SW 1271 (cell line): ENCODE measurements around the gene SYT11.
A peak's percentile ranks its signal among the peaks of the same experiment; 100 is the strongest.
"Not testable (repeated sequence)": the region's sequence is repeated elsewhere in the genome, so short reads cannot be mapped to it uniquely, and the experiment has no call there.

Experiments
- DNase-seq, 2 experiments: peaks; one replicate each; lab custom pipeline; 2025; lab: John Stamatoyannopoulos, UW

The SYT11 gene

GRCh38 chr1:155860970-155861510, 1.7 kb downstream of the SYT11 start:
- DNase-seq: no peak

GRCh38 chr1:155861896-155862295, 2.5 kb downstream of the SYT11 start:
- no peak for DNase-seq

GRCh38 chr1:155864393-155864792, 5.0 kb downstream of the SYT11 start:
- DNase-seq: no peak

DNA sequence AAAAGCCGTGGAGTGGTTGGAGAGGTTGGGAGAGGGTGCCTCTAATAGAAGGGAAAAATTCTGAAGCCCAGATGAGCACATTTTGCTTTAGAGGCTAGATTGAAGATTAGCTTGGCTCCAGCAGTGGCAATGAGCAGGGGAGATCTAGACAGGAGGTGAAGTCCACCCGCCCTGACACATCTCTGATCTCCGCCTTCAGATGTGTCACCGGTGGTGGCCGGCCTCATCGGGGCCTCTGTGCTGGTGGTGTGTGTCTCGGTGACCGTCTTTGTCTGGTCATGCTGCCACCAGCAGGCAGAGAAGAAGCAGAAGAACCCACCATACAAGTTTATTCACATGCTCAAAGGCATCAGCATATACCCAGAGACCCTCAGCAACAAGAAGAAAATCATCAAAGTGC, 8.4 kb downstream of the SYT11 start:
- DNase-seq: no peak

GRCh38 chr1:155871390-155871789, 12.0 kb downstream of the SYT11 start:
- DNase-seq: no peak

DNA sequence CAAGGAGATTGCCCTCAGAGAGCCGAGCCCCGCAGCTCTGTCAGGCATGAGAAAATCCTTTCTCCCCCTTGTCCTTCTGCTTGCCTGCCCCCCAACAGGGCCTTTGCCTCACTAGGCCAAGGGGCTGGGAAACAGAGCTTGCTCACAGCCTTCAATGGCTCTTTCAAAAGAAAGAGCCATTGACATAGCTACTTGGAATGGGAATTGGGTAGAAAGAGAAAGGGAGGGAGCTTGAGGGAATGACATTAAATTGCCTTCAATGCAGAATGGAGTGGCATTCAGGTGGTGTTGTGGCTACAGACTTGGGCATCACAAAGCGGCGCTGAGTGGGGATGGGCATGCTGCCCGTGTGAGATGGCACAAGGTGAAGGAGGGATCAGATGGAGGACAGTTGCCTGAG, 13.2 kb downstream of the SYT11 start:
- no peak for DNase-seq

DNA sequence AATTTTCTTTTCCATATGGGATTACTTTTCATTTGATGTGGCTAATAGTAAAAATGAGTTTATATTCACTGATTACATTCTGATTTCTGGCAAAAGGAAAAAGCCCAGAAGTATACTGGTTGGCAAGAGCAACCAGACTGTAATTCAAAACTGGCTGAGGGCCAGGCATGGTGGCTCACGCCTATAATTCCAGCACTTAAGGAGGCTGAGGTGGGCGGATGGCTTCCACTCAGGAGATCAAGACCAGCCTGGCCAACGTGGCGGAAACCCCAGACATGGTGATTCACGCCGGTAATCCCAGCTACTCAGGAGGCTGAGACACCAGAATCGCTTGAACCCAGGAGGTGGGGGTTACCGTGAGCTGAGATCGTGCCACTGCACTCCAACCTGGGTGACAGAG, 14.5 kb downstream of the SYT11 start:
- DNase-seq: no peak

- DNase-seq: no peak
Measured at GRCh38 chr1:155877945-155878344, 18.6 kb downstream of the SYT11 start.

- no peak for DNase-seq
Measured at GRCh38 chr1:155880251-155880650, 20.9 kb downstream of the SYT11 start.

- no peak for DNase-seq
Measured at GRCh38 chr1:155880950-155881349, 21.6 kb downstream of the SYT11 start.

DNA sequence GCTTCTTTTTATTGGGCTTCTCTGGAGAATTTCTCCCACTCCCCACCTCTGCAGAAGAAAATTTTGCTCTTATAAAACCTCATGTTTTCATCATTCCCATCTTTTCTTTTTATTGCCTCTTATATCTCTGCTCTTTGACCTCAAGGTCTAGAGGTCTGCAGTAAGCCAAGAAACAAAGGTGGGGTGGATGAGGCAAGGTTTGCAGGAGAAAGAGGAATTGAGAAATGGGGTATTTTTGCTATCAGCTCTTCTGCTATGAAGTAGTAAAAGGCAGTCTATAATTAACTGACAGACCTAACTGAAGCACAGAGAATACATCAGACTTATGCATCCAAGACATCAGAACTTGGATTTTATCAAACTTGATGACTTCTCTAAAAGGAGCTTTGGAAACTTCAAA, 22.9 kb downstream of the SYT11 start:
- no peak for DNase-seq

- DNase-seq: no peak
Measured at GRCh38 chr1:155882766-155883165, 23.4 kb downstream of the SYT11 start.

- no peak for DNase-seq
Measured at GRCh38 chr1:155884031-155884960, 24.9 kb downstream of the SYT11 start.

- DNase-seq: no peak
Measured at GRCh38 chr1:155884982-155885381, 25.6 kb downstream of the SYT11 start.

DNA sequence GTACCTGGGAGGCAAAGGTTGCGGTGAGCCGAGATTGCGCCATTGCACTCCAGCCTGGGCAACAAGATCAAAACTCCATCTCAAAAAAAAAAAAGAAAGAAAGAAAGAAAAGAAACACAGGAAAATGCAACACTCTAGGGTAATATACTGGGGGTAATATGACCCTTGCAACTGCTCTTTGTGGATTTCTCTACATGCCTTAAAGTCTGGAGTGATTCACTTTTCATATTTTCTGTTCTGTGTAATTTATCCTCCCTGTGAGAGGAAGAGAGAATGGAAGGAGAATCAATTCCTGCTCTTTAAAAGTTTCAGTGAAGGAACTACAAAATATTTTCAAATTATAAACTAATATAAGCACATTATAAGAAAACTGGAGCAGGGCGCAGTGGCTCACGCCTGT, 29.1 kb downstream of the SYT11 start:
- no peak for DNase-seq

DNA sequence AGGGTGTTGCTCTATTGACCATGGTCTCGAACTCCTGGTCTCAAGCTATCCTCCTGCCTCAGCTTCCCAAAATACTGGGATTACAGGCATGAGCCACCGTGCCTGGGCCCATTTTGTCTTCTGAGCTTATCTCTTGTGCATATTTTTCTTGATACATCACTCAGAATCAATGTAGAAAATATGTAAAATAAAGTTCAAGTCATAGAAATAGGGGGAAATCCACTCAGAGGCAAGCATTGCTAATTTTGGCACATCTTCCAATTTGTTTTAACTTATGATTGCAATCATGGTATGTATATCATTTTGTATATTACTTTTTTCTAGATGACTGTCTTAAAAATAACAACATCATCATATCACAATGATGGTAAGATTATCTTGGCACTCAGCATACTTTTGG, 30.2 kb downstream of the SYT11 start:
- no peak for DNase-seq

- DNase-seq: no peak
Measured at GRCh38 chr1:155890251-155890650, 30.9 kb downstream of the SYT11 start.

- peak in 1 of 2 experiments; percentile 59 for DNase-seq
Measured at GRCh38 chr1:155892796-155893195, 33.4 kb downstream of the SYT11 start.

DNA sequence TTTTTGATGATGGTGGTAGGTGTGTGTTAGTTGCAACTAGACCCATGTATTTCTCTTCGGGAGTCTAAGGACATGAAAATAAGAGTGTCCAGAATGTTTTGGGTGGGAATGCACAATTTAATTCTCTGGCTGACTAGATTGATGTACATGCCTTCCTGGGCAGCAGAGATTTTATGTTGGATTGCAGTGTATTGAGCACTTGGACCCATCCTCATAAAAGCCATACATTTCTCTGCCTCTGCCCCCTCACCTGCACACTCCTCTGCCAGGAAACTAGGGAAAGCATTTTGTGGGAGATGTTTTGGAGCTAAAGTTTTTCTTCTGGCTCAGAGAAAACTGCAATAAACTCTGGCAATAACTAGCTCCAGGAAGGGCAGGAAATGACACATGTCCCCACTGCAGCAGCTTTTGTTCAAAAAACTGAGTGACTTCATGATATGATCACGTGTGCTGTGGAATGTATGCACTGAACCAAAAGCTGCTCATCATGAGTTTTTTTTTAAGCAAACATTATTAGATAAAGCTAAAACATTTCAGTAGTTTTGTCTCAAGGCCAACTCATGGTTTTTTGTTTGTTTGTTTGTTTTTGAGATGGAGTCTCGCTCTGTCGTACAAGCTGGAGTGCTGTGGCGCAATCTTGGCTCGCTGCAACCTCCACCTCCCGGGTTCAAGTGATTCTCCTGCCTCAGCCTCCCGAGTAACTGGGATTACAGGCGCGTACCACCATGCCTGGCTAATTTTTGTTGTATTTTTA, 34.2 kb downstream of the SYT11 start:
- DNase-seq: peak; percentile 51 to 56

DNA sequence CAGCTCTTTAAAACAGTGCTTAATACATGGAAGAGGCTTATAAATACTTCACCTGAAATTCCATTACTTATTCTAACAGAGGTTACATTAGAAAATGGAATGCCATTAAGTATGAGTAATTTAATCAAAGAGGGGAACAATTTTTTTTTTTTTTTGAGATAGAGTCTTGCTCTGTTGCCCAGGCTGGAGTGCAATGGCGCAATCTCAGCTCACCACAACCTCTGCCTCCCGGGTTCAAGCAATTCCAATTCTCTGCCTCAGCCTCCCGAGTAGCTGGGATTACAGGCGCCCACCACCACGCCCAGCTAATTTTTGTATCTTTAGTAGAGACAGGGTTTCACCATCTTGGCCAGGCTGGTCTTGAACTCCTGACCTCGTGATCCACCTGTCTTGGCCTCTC, 36.2 kb downstream of the SYT11 start:
- not testable (repeated sequence) for DNase-seq

DNA sequence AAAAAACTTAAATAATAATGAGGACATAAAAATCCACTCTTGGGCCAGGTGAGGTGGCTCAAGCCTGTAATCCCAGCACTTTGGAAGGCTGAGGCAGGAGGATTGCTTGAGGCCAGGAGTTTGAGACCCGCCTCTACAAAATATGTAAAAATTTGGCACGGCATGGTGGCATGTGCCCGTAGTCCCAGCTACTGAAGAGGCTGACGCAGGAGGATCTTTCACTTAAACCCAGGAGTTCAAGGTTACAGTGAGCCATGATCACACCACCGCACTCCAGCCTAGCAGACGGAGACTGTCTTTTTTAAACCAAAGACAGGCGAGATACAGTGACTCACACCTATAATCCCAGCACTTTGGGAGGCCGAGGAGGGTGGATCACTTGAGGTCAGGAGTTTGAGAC, 37.1 kb downstream of the SYT11 start:
- not testable (repeated sequence) for DNase-seq

DNA sequence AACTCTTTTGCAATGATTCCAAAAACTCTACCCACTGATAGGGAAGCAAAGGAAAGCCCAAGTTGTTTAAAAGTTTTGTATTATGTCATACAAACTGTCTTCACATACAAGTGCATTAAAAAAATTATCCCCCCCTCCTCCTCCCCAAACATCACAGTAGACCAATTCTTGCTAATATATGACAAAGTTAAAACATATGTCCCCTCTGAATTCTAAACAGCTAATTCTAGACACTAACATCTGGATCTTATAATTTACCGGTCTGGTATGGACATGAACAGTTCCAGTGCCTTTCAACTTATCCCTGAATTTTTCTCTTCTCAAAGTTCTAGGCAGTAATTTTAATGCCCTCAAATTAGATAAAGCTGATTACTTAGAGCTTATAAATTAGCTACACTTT, 38.4 kb downstream of the SYT11 start:
- no peak for DNase-seq

DNA sequence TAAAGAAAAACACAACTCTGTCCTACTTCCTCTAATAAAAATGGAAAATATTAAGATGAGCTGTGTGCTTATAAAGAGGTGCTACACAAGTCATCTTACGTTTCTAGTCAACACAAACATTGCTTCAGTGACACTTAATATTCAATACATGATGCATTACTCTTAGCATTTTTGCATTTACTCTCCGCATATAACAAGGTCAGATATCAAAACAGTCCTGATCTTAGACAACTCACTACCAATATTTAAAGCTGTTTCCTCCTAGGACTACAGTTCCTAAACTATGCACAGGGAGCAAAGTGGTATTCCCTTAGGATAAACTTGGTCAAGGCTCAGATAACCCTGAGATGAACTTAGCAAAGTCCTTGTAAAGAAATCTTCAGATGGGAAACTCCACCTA, 39.5 kb downstream of the SYT11 start:
- DNase-seq: no peak
